Right forelimb (tissue), 1 donor: Measurements from ENCODE around the gene KCNIP3.

Experiments
- DNase-seq: peaks from one replicate; pipeline ENCODE4 v3.0.0-alpha.2; 2018

The KCNIP3 gene

DNA sequence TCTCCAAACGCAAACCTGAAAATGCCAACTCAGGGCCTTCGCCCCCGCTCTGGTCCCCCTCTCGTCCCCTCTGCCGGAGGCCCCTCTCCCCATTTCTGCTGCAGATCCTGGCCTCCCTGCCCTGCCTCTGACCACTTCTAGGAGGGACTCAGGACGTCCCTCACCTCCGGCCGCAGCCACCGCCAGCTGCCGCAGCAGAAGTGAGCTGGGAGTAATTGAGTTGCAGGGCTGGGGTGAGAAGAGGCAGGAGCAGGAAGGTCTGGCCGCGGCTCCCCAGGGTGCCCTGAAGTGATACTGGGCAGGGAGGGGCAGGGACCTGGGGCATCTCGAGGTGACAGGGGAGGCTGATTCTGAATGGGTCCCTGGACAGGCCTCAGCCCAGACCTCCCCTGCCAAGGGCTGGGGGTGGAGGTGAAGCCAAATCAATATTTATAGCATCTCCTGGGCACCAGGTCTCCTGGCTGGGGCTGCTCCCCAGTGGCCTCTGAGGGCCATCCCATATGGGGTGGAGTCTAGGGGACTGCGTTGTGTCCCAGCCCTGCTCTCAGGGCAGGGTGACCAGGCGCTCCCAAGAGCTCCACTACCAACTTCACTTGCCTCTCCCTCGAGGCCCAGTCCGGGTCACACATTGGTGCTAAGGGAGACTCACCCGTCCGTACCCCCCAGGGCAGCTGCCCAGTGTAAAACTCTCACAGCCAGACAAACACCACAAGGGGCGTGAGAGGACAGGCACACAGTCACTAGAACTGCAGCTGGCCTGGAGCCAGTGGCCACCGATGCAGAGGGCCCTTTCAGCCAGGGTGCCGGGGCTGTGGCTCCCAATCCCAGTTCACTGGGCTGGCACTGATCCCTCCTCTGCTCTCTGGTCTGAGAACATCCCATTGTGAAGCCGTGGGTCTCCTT, 33.0 kb downstream of the KCNIP3 start:
- DNase-seq, result no peak

DNA sequence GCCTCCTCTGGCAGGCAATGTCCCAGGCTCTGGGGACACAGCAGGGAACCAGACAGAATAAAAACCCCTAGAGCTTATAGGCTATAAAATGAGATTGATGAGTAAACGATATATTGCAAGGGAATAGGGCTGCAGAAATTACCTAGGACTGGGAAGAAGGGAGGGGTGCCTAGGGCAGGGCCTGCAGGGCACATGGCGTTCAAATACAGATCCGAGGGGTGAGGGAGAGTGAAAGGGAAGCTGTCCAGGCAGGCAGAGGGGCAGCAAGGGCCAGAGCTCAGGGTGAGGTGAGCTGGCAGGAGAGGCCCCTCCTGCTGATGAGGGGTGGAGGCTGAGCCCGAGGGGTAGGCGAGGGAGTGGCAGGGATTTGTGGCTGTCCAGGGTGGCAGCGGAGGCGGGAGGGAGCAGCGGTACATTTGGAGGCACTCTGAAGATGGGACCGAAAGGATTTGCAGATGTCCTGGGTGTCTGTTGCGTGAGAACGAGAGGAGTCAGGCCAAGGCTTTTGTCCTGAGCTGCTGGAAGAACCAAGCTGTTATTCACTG, 33.7 kb downstream of the KCNIP3 start:
- no peak for DNase-seq

DNA sequence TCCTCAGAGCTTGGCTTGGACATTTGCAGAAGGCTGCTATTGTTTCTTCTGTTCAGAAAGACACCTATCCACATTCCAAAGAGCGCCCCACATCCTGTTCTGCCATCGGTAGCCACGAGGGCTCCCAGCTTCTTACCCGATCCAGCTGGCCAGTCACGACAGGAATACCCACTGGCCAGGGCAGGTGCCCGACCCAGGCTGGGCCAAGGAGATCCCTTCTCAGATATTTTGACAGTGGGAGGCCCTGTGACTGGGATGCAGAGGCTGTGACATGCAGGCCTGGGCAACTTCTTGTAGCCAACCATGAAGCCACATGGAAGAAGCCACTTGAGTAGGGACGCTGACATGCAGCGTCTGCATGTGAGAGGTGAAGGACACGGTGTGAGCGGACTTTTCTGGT, 34.5 kb downstream of the KCNIP3 start:
- DNase-seq, result no peak

DNA sequence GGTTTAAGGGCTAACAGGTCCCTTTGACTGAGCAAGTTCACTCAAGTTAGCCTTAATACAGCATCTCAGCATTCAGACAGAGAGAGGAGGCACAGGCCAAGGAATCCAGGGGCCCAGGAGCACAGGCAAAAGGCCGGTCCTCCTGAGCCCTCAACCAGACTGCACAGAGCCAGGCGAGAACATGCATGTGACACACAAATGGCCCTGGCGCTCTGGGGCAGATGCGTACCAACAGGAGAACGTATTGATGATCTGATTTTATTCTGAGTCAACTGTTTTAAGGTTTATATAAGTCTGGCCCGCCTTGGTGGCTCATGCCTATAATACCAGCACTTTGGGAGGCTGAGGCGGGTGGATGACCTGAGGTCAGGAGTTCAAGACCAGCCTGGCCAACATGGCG, 34.9 kb downstream of the KCNIP3 start:
- no peak for DNase-seq

DNA sequence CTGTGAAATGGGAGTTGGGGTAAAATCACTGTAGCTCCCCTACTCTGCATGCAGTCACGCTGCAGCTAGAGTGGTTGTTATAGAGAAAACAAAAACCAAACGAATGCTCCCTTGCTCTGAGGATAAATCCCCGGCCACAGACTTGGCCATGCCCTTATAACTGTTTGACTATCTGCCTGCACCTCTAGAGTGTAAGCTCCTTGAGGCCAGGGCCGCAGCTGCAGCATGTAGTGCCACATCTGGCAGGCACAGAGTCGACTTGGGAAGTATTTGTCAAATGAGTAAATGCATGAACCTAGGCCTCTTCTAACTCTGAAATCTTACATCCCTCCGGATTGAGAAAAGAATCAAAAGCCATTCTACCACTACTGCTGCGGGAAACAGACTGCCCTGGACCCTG, 35.9 kb downstream of the KCNIP3 start:
- no peak for DNase-seq

DNA sequence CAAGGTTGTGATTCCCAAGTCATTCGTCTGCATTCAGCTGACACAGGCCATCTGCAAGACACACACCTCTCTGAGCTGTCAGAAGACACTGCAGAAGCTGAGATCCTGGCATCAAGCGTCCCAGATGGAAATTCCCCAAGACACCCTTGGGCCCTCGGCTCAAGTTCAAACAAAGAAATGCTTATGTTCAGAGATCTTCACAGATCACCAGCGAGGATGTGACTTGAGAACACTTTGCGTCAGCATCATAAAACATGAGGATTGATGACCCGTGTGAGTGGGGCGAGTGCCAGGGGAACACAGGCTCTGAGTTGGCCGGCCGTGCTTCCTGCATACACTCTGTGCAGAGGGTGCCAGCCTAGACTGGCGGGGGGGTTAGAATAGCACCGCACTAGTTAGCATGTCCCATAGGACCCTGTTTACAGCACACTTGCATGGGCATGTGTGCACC, 36.8 kb downstream of the KCNIP3 start:
- DNase-seq, result no peak

DNA sequence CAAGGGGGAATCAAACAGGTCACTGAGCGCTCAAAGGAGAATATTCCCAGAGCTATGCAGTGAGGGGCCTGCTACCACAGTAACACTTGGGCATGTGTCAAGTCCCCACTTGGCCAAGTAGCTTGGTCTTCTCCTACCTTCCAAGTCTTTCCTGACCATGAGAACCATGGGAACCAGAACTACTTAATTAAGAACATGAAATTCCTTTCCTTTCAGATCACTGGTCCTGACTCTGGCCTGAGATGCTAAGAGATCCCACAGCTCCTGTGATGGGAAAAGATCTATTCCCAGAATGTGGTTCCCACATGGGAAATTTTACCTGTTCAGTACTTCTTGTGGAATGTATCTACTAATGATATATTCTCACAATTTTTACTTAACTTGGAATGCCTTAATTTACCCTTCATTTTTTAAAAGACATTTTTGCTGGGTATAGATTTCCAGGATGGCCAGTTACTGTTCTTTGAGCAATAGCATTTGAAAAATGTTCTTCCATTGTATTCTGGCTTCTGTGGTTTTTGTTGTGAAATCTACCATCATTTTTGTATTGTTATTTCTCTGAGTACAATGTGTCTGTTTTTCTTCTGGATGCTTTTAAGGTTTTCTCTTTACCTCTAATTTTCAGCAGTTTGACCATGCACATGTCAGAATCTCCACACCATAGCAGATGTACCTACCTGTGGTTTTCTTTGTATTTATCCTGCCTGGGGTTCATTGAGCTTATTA, 37.9 kb downstream of the KCNIP3 start:
- no peak for DNase-seq

DNA sequence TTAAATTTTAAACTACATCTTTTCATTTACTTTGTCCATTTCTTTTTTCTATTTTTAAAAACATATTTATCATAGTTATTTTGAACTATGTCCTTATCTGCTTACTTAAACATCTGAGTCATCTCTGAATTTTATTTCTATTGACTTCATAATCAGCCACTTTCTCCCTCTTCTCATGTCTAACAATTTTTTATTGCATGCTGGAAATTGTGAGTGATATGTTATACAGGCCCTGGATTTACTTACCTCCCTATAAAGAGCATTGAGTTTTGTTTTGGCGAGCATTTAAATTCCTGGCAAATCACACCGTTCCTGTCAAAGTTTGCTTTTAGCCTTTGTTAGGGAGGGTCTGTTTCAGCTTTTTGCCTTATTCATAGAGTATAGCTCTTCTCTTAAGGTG, 39.3 kb downstream of the KCNIP3 start:
- DNase-seq, result no peak

DNA sequence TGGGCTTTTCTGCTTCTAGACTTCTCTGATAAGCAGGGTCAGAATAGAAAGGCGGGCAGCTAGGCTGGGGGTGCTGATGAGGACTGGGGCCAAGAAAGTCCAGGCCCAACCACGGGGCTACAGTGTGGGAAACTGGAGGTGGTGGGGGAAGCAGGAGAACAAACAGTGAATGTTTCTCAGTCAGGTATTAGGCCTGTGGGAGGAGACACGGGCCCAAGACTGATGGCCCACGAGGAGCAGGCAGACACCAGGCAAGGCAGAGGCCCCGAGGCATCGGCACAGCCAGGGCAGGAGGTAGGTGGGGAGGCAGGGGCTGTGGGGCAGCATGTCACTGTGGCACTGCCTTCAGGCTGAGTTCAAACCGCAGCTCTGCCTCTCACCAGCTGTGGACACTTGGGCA, 40.7 kb downstream of the KCNIP3 start:
- no peak for DNase-seq

DNA sequence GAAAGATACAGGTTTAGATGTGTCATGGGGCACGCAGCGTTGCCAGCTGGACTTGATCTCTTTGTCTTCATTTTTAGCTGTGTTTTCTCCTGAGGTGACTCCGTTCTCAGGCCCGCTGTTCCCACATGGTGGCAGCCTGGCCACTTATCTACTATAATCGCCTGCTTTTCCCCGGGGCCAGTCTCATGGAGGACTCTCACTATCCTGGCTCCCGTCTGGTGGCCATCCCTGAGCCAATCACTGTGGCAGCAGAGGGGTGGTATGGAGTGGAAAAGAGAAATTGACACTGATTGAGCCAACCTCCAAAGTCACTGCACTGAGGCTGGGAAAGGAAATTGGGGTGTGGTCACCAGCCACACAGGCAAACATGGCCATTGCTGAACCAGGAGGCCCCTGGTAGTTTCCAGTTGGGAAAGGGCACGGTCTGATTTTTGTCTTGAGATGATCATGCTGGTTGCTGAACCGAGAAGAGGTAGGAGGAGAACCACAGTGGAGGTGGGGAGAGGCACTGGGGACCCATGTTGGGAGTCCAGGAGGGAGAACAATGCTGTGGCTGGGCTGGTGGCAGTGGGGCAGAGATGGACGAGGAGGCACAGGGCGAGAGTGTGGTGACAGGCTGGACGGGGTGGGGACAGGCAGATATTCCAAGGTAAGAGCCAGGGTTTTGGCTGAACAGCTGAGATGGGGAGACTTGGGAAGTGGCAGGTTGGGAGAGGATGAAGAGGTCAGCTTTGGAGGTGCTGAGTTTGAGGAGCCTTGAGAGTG, 45.6 kb downstream of the KCNIP3 start:
- peak; percentile 34 for DNase-seq

DNA sequence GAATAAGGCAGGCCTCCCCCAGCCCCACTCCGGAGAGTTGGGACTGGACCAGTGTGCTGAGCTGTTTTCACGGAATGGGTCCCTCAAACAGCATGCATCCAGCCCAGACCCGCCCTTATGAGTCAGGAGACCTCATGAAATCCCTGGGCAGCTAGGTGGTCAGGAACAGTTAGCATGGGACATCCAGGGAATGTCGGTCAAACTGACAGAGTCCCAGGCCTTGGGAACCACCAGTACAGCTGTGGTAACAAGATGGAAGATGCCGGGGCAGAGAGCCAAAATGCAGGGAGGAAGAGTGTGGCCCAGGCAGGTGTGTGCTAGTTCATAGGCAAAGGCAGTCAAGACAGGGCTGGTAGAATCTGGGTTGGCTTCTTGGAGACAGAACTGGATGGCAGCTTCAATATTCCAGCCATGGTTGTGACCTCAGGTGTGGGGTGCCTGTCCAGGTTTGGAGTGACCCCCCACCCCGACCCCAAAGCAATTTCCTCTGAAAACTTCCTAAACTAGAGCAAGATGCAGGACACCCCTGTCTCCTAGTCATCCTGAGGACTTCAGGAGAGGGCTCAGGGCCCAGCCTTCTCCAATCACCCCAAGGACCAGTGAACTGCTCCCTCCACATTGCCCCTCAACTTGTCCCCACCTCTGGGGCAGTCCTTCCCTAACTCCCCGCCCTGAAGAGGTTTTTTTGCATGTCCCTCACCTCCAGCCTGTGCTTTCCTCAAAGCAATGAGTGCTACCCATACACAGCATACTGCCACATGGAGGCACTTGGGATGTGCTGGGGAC, 46.5 kb downstream of the KCNIP3 start:
- DNase-seq, result peak; percentile 24

DNA sequence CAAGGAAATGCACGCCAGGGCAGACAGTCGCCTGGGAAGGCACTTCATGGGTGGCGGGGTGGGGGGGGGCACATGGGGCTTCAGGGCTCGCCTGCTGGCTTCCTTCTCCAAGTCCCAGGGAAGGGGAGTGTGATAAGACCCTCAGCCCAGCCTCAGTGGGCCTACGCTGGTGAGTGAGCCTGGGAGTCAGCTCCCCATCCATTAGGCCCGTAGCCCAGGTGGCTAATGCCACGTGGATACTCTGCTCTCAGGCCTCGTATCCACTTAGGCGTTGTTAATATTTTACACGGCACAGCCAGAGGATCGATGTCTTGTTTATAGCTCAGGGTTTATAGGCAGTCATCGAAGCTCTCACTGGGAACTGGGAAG, 47.1 kb downstream of the KCNIP3 start:
- peak; percentile 35 for DNase-seq

DNA sequence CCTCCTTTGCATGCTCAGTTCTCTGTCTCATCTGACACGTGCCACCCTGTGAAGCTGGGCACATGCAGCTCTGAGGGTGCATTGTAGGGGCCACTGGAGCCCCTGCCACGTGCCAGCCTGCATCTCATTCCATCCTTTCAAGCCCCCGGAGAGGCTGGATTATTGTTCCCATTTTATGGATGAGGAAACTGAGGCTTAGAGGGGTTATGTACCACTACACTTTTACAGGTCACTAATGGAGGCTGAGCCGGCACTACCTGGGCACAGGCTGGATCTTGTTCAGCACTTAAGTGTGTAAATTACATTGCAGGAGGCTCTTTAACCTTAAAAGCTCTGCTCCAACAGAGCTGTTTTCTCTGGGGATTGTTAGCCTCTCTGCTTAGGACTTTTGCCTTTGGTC, 47.5 kb downstream of the KCNIP3 start:
- peak; percentile 2 for DNase-seq

DNA sequence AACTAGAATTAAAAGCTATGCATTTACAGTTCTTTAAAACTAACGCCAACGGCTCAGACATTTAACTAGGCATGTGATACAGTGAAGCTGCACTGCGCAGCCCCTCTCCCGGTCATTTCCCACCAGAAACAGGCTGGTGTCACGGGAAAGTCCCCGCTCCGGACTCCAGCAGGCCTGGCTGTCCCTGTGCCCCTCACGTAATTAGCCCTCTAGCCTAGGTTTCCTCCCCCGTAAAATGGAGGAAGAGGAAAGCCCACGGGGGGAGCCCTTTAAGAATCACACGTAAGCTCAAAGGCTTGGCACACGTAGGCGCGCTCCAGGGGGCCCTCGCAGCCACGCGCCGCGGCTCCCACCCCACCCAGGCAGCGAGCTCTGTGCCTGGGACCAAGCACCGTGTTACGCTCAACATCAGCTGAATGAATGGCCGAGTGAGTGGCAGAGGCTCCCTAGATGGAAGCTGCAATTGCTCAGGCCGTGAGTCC, 48.0 kb downstream of the KCNIP3 start:
- no peak for DNase-seq

DNA sequence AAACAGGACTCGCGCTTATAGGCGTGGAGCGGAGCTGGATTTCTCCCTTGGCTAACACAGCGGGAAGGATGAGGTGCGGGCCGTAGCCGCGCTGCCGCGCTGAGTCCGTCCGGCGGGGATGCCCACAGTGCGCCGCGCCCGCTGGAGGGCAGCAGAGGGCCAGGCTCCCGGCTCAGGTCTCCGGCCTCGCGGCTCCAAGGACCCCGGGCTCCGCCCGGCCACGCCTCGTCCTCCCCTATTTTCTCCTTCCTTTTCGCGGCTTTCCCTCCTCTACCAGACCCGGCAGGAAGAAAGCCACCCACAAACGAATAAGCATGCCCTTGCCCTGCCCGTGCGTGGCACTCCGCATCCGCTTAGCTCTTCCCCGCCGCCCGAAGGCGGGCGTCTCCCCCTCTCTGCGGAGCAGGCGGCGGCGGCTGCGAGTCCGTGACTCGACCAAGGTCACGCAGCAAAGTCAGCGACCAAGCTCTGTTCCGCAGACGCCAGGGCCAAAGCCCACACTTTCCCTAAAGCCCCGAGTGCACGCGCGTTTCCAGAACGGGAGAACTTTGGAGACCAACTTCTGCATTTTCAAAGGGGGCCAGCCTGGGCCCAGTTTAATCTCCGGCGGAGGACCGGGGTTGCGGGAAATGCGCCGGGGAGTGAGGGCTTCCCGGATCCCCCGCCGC, 48.5 kb downstream of the KCNIP3 start:
- peak; percentile 89 for DNase-seq

DNA sequence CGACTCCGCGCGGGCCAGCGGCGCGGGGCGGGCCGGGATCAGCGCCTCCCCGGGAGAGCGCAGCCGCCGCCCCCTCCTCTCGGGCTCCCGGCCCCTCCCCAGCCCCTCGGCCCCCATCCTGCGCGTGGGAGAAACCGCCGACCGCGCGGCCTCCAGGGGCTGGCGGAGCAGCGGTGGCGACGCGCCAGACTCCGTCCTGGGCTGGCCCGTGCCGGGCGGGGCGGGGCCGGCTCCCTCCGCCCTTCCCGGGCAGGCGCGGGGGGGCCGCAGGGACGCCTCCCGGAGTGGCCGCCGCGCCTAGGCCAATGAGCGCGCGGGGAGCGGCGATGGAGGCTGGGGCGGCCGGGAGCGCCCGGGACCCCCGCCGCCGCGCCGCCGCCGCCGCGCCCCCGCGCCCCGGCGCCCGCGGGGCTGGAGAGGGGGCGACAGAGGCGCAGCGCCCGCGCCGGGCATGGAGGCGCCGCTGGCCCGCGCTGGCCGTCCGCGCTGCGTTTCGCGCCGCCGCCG, 49.1 kb downstream of the KCNIP3 start:
- peak; percentile 73 for DNase-seq

DNA sequence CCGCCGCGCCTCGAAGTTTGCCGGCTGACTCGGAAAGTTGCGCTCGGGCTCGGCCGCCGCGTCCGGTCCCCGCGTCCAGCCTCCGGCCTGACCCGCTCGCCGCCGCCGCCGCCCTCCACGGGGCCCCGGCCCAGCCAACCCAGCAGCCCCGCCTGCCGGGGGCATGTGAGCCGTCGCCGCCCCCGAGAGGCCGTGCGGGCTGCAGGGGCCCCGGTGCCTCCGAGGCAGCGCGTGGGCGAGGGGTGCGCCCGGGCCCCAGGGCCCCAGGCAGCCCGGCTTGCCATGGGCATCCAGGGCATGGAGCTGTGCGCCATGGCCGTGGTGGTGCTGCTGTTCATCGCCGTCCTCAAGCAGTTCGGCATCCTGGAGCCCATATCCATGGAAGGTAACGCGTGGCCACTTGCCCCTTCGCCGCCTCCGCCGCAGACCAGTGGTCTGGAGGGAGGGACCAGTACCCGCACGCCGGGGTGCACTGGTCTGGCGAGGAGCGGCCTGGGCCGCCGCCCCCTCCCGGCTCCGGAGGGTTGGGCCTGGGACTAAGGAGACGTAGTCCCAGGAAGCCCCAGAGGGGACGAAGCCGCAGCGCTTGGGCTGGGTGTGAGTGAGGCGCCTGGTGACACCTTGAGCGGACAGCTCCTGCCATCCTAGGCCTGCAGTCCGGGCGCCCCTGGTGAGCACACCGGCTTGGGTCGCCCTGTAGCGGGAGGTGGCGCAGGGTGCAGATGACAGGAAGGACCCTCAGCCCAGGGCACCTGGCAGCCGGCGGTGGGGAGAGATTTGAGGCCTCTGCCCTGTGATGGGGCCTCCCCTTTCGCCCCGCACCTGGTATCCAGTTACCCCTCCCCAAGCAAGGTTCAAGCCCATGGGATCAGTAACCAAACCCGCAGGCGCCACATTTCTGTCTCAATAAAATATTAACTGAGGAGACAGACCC, 49.9 kb downstream of the KCNIP3 start:
- peak; percentile 63 for DNase-seq

DNA sequence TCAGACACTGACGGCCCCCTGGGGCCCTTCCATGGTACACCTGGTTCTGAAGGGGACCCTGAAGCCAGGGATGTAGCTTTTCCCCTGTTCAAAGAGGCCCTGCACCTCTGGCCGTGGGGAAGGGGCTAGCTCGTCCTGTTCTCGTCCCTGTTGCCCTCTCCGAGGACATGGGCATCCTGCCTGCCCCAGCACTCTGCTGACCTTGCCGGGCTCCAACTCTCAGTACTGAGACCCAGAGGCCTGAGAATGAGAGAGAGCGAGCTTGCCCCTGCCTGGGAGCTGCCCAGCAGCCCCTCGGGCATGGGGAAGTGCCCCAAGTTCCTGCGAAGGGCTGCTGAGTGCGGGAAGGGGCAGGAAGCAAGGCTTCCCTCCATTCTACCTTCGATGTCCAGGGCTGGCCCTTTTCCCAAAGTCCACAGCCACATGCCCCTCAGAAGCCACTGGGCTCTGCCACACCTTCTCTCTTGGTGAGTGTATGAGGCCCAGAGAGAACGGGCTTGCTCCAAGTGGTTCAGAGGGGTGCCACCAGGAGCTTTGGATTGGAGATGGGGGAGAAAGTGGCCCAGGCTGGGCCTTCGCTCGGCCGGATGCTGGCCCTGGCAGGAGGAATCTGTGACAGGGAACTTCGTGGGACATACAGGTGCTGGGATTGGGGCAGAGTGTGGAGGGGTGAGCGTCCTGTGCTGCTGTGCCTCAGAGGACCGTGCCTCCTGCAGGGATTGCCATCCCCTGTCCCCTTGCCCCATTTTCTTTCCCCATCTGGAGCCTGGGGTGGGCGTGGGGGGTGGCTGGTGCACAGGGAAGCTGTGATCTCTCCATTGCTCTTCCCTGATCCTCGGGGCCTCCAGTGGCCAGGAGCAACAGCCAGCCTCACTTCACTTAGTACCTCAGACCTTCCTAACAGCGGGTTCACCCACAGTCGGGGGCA, 50.8 kb downstream of the KCNIP3 start:
- DNase-seq, result no peak
